Inferior parietal cortex (tissue), 1 donor: ENCODE results near the gene SPIN2A.
"Not testable (repeated sequence)": the region's sequence is repeated elsewhere in the genome, so short reads cannot be mapped to it uniquely, and the experiment has no call there.

Experiments used
- DNase-seq: peaks from one replicate; pipeline ENCODE4 v3.0.0-alpha.2; 2016; ENCODE audit errors: extremely low spot score

SPIN2A gene

GRCh38 chrX:57102918-57103317 is 34.3 kb downstream of the SPIN2A start:
- DNase-seq, result not testable (repeated sequence)
